Measurements from ENCODE around the gene LPCAT2.

Gene LPCAT2

GRCh38 chr16:55625843-55626242 lies 117.0 kb downstream of the LPCAT2 start:
- in situ Hi-C loops (cut with MboI; ENCODE audit: low pct_unique_long_range_greater_than_20kb, low sequenced_read_pairs), result no loop called here
- DNase-seq, result no peak

- DNase-seq, result no peak
- in situ Hi-C loops (cut with MboI; ENCODE audit: low pct_unique_long_range_greater_than_20kb, low sequenced_read_pairs), result no loop called here
Measured at GRCh38 chr16:55628306-55628968, 119.6 kb downstream of the LPCAT2 start.

GRCh38 chr16:55630774-55631173 lies 121.9 kb downstream of the LPCAT2 start:
- DNase-seq, result no peak
- in situ Hi-C loops (cut with MboI; ENCODE audit: low pct_unique_long_range_greater_than_20kb, low sequenced_read_pairs), result no loop called here

- in situ Hi-C loops (cut with MboI; ENCODE audit: low pct_unique_long_range_greater_than_20kb, low sequenced_read_pairs), result no loop called here
- DNase-seq, result no peak
Measured at GRCh38 chr16:55632259-55632658, 123.4 kb downstream of the LPCAT2 start.

GRCh38 chr16:55634193-55634592 lies 125.3 kb downstream of the LPCAT2 start:
- DNase-seq, result no peak
- in situ Hi-C loops (cut with MboI; ENCODE audit: low pct_unique_long_range_greater_than_20kb, low sequenced_read_pairs), result no loop called here

Data from KBM-7 (cell line).